ENCODE measurements around the gene SETBP1. TPM values are rescaled to one million over a fixed set of nuclear protein-coding genes. Genes with fewer than 3 reads are reported as not detected.

Gene SETBP1
- total and polyA plus RNA-seq, 2 of the 4 experiments (the other 2 are of a cell fraction): 0.19 to 0.36 TPM

- TF ChIP-seq CTCF (conservative IDR thresholded peaks at IDR 0.05; ENCODE audit: low read depth, low read length): no peak
- TF ChIP-seq MXI1 (IDR thresholded peaks at IDR 0.05; ENCODE audit: borderline replicate concordance, low read depth, low read length): no peak
- no peak for TF ChIP-seq CHD1 (IDR thresholded peaks at IDR 0.05; ENCODE audit: low read depth, low read length)
- TF ChIP-seq MAFK (IDR thresholded peaks at IDR 0.05; ENCODE audit: low read depth, low read length): no peak
- TF ChIP-seq MAZ (IDR thresholded peaks at IDR 0.05; ENCODE audit: borderline replicate concordance, low read depth, low read length): no peak
- TF ChIP-seq SMC3 (IDR thresholded peaks at IDR 0.05; ENCODE audit: low read depth, low read length): no peak
Measured at GRCh38 chr18:44682871-44683221, 2.2 kb downstream of the SETBP1 start (continued).

GRCh38 chr18:44683556-44683955 is 2.9 kb downstream of the SETBP1 start:
- no peaks in the 10 kb centered on the region for H3K79me1 ChIP-seq (ENCODE audit: low read depth in 1 of 2, low read length in 2 of 2)
- no peak overlapping the region for H4K5ac ChIP-seq (ENCODE audit: low read depth, low read length)
- in situ Hi-C loops (cut with MboI; ENCODE audit: low sequenced_read_pairs): no loop called here
- no peak overlapping the region for H3K23ac ChIP-seq (ENCODE audit: low read depth, low read length)
- H3K4me3 ChIP-seq (ENCODE audit: insufficient read depth, low read depth, low read length): no peak overlapping the region
- no peaks in the 10 kb centered on the region for H3K9me1 ChIP-seq (ENCODE audit: insufficient read depth, low read length)
- dilution Hi-C loops (cut with HindIII; ENCODE audit: low sequenced_read_pairs, unreplicated experiment): no loop called here
- H2BK120ac ChIP-seq (ENCODE audit: low read depth, low read length): no peak overlapping the region
- H2AFZ ChIP-seq (replicated peaks; ENCODE audit: low read length, poor library complexity): no peak overlapping the region
- no peak overlapping the region for H3K4ac ChIP-seq (ENCODE audit: low read depth, low read length)
- H3K18ac ChIP-seq (ENCODE audit: low read depth, low read length): no peak overlapping the region
- peaks cover 3% of the 10 kb centered on the region; the same call in 1 of the 2 replicates for H3K4me1 ChIP-seq (ENCODE audit: control insufficient read depth, insufficient read depth, low read length)
- H3K9ac ChIP-seq (ENCODE audit: low read depth, low read length): no peak overlapping the region
- no peaks in the 10 kb centered on the region for H3K36me3 ChIP-seq (ENCODE audit: control insufficient read depth, insufficient read depth, low read length)
- intact Hi-C loops (cut with micrococcal nuclease): no loop called here
- POLR2A ChIA-PET (ENCODE audit: unreplicated experiment): no interaction called here
- no peak overlapping the region for H3K14ac ChIP-seq (replicated peaks; ENCODE audit: low read depth, low read length)
- no peak for ATAC-seq (ENCODE audit: low read depth)
- H3K27me3 ChIP-seq (ENCODE audit: control insufficient read depth, insufficient read depth, low read length): peaks cover 21% of the 10 kb centered on the region
- H4K8ac ChIP-seq (ENCODE audit: low read depth in 2 of 2, low read length in 2 of 2): no peak overlapping the region
- H2BK5ac ChIP-seq (ENCODE audit: low read depth, low read length, poor library complexity, severe bottlenecking): no peak overlapping the region
- CTCF ChIA-PET: no interaction called here
- no peak overlapping the region for H2BK15ac ChIP-seq (ENCODE audit: low read depth, low read length)
- no peaks in the 10 kb centered on the region for H4K20me1 ChIP-seq (ENCODE audit: insufficient read depth, low read length)
- no peak overlapping the region for H2AK5ac ChIP-seq (ENCODE audit: low read depth, low read length)
- H3K27ac ChIP-seq (ENCODE audit: insufficient read depth, low read length): no peak overlapping the region
- H3K56ac ChIP-seq (ENCODE audit: extremely low read depth, insufficient read depth, low read length): no peak overlapping the region
- H3K4me2 ChIP-seq (ENCODE audit: low read depth, low read length): no peak overlapping the region
- no peak overlapping the region for H4K91ac ChIP-seq (ENCODE audit: insufficient read depth, low read depth, low read length)
- H3K9me3 ChIP-seq (ENCODE audit: control insufficient read depth, insufficient read depth, low read length): no peaks in the 10 kb centered on the region
- no peak overlapping the region for H2BK20ac ChIP-seq (ENCODE audit: low read depth, low read length)
- BruUV-seq (replicated peaks): no TSS peak
- no peak overlapping the region for H2AK9ac ChIP-seq (replicated peaks; ENCODE audit: low read depth, low read length, poor library complexity)
- DNase-seq: no peak
- TF ChIP-seq FOS (IDR thresholded peaks at IDR 0.05; ENCODE audit: low read depth, low read length): no peak
- no peak for TF ChIP-seq BHLHE40 (IDR thresholded peaks at IDR 0.05; ENCODE audit: low read depth, low read length)
- TF ChIP-seq SMC3 (IDR thresholded peaks at IDR 0.05; ENCODE audit: low read depth, low read length): no peak
- no peak for TF ChIP-seq USF2 (IDR thresholded peaks at IDR 0.05; ENCODE audit: low read depth, low read length)
- no peak for TF ChIP-seq MAZ (IDR thresholded peaks at IDR 0.05; ENCODE audit: borderline replicate concordance, low read depth, low read length)
- no peak for TF ChIP-seq CTCF (conservative IDR thresholded peaks at IDR 0.05; ENCODE audit: low read depth, low read length)
- no peak for TF ChIP-seq CHD1 (IDR thresholded peaks at IDR 0.05; ENCODE audit: low read depth, low read length)
- TF ChIP-seq POLR2A (IDR thresholded peaks at IDR 0.05; ENCODE audit: low read depth, low read length): no peak
- no peak for TF ChIP-seq MXI1 (IDR thresholded peaks at IDR 0.05; ENCODE audit: borderline replicate concordance, low read depth, low read length)
- no peak for TF ChIP-seq ELK1 (IDR thresholded peaks at IDR 0.05; ENCODE audit: borderline replicate concordance, low read depth, low read length)

All from IMR-90 (cell line).